ENCODE data around the gene AADAC. TPM values are rescaled to one million over a fixed set of nuclear protein-coding genes. Genes with fewer than 3 reads are reported as not detected.
"Not testable (repeated sequence)": the region's sequence is repeated elsewhere in the genome, so short reads cannot be mapped to it uniquely, and the experiment has no call there.

Gene AADAC
- total RNA-seq, 2 experiments from 2014 or later, result not detected

DNA sequence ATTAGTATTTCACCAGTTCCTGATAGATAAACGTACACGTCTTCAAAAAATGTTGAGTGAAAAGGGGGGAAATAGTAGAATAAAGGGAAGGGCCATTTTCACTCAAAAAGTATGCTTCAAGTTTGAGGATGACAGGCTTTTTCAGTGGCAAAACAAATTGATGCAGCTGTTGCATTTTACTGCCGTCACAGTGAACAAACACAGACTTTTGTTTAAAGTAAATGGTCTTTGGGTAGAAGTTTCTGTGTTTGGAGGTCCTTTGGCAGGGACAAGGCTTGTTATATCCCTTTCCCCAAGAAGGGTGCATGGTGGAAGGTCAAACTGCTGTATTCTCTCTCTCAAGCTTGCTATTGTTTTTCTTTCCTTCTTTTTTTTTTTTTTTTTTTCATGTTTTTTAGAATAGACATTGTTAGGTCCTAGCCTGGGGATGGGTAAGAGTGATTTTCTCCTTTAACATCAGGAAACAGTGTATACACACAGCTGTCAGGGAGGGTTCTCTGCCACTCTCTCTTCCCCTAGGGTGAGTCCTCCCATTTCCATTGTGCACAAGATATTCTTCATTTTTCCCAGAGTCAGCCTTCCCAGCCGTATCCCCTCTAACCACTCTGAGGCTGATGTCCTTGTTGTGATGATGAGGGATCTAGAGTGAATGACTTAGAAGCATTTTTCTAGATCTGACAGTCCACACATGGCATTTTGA is 52.9 kb downstream of the AADAC start:
- Mint-ChIP-seq H3K36me3 (ENCODE audit: low read depth) (no peaks in the 10 kb centered on the region), H3K27ac (no peak overlapping the region), H3K4me3 (no peak overlapping the region), H3K27me3 (ENCODE audit: low read depth) (no peaks in the 10 kb centered on the region), H3K9me3 (no peaks in the 10 kb centered on the region), H3K4me1 (ENCODE audit: low read depth) (peaks cover 6% of the 10 kb centered on the region)
- CTCF ChIA-PET, result no interaction called here
- DNase-seq, result no peak
- intact Hi-C loops (cut with micrococcal nuclease), result no loop called here

DNA sequence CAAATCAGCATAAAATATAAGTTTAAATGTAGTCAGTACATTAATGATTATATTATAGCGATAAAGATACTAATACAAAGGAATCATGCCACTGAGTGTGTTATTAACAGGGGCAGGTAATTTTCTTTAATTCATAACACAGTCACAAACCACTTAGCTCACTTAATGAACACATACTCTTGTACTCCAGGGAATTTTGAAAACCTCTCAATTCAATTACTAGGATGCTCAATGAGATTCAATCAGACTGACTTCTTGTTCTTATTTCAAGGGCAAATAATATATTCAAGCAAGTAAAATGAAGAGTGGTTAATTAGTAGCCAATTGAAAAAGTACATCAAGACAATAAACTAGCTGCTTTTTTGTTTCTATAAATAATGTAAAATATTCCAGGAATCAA is 53.8 kb downstream of the AADAC start:
- no peaks in the 10 kb centered on the region for H3K36me3 Mint-ChIP-seq (ENCODE audit: low read depth)
- DNase-seq, result no peak
- CTCF ChIA-PET, result no interaction called here

DNA sequence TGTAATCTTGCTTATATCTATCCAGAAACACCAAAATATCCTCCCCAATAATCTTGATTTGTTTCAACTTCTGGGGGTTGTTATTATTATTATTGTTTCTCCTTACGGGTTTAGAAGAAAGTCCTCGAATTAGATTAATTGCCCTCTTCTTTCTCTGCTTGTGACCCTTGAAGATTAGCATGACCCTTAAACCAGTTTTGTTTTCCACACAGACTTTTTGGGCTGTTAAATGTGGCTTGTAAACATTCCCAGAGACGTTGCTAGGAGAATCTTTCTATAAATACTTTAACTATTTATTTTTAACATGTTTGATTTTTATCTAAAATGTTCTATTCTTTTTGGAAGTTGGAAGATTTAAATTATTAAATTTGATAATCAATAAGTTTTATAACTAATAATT is 55.3 kb downstream of the AADAC start:
- no peaks in the 10 kb centered on the region for H3K36me3 Mint-ChIP-seq (ENCODE audit: low read depth)
- H3K9me3 Mint-ChIP-seq, result no peaks in the 10 kb centered on the region
- no peak for DNase-seq
- no peaks in the 10 kb centered on the region for H3K27me3 Mint-ChIP-seq (ENCODE audit: low read depth)
- no peak overlapping the region for H3K27ac Mint-ChIP-seq
- no peak overlapping the region for H3K4me3 Mint-ChIP-seq
- CTCF ChIA-PET, result interaction anchor here (0.7 kb wide), 1 partner anchor 179 kb away, joined by 3 read pairs; no protein-coding TSS in a partner anchor
- intact Hi-C loops (cut with micrococcal nuclease), result no loop called here
- peaks cover 9% of the 10 kb centered on the region for H3K4me1 Mint-ChIP-seq (ENCODE audit: low read depth)

More for the DNA sequence above, 53.8 kb downstream of the AADAC start:
- H3K4me1 Mint-ChIP-seq (ENCODE audit: low read depth), result peaks cover 9% of the 10 kb centered on the region
- H3K27ac Mint-ChIP-seq, result no peak overlapping the region
- H3K27me3 Mint-ChIP-seq (ENCODE audit: low read depth), result no peaks in the 10 kb centered on the region
- no peaks in the 10 kb centered on the region for H3K9me3 Mint-ChIP-seq
- H3K4me3 Mint-ChIP-seq, result no peak overlapping the region
- intact Hi-C loops (cut with micrococcal nuclease), result no loop called here

DNA sequence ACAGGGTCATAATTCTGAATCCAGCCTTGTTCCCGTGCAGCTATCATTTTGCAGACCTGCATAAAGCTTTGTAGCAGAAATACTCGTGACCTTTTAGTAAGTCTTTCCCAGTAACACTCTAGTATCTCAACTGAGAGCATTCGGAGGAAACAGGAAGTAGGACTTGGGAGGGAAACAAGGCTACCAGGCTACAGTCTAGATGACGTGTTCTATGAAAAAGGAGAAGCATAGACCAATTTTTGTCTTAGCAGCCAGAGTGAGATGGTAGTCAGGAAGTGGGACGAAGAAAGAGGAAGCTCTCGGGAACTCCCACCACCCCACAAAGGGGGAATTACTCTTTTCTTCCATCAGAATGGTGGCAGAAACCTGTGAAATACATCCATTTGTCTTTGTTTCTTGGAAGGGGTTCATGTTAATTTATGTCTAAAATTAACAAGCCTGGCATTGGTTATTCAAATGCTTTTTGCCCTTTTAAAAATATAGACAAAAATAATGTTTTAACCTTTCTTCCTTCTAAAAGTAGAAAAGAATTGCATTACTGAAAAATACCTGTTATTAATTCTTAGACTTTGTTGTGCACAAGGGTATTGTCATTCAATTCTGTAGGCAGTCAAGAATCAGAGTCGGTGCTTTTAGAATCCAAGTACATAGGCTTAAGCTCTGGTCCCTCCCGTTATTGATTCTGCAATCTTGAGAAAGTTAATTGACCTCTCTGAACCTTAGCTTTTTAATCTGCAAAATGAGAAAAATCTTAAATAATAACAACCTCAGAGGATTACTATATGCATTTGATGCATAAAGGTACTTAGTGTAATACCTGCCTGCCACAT is 57.9 kb downstream of the AADAC start:
- H3K27ac Mint-ChIP-seq, result no peak overlapping the region
- H3K27me3 Mint-ChIP-seq (ENCODE audit: low read depth), result no peaks in the 10 kb centered on the region
- no peaks in the 10 kb centered on the region for H3K9me3 Mint-ChIP-seq
- CTCF ChIA-PET, result no interaction called here
- H3K4me3 Mint-ChIP-seq, result no peak overlapping the region
- no peaks in the 10 kb centered on the region for H3K36me3 Mint-ChIP-seq (ENCODE audit: low read depth)
- intact Hi-C loops (cut with micrococcal nuclease), result no loop called here
- no peak for DNase-seq
- peaks cover 9% of the 10 kb centered on the region for H3K4me1 Mint-ChIP-seq (ENCODE audit: low read depth)

DNA sequence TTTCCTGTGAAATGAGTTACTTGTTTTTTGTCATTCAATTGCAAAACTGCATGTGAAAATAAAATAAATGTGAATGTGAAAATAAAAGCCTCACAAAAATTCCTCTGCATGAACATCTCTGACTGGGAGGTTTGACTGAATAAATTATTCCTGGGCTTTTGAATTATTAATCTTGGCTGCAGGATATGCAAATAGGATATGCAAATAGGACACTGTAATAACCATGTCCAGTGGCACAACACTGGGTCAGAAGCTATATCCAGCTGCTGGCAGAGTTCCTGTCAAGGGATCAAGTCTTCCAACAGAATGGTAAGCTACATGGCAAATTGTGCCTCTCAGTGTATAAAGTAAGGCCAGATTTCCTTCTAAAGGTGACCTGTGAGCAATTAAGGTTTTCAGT is 59.5 kb downstream of the AADAC start, which contains the start of gene SUCNR1:
Gene SUCNR1, plus strand, starts transcription at position 246 of the 400 bp plus-strand sequence. CDS start 6,250 bp downstream, outside the sequence.
- DNase-seq, result no peak
- peaks cover 9% of the 10 kb centered on the region for H3K4me1 Mint-ChIP-seq (ENCODE audit: low read depth)
- no peaks in the 10 kb centered on the region for H3K9me3 Mint-ChIP-seq
- no peaks in the 10 kb centered on the region for H3K36me3 Mint-ChIP-seq (ENCODE audit: low read depth)
- CTCF ChIA-PET, result no interaction called here
- no peak within 1 kb of the TSS for H3K27ac Mint-ChIP-seq
- H3K27me3 Mint-ChIP-seq (ENCODE audit: low read depth), result no peaks in the 10 kb centered on the region
- intact Hi-C loops (cut with micrococcal nuclease), result no loop called here
- H3K4me3 Mint-ChIP-seq, result no peak within 1 kb of the TSS

DNA sequence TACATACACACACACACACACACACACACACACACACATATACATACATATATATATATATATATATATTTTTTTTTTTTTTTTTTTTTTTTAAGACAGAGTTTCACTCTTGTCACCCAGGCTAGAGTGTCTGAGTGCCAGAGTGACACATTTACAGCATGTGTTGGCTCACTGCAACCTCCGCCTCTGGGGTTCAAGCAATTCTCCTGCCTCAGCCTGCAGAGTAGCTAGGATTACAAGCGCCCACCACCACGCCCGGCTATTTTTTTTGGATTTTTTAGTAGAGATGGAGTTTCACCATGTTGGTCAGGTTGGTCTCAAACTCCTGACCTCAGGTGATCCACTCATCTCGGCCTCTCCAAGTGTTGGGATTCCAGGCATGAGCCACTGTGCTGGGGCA is 60.2 kb downstream of the AADAC start:
- H3K4me1 Mint-ChIP-seq (ENCODE audit: low read depth); CTCF ChIA-PET; intact Hi-C loops (cut with micrococcal nuclease); H3K27ac Mint-ChIP-seq; H3K9me3 Mint-ChIP-seq; H3K27me3 Mint-ChIP-seq (ENCODE audit: low read depth); H3K36me3 Mint-ChIP-seq (ENCODE audit: low read depth); H3K4me3 Mint-ChIP-seq; DNase-seq: not testable (repeated sequence)

DNA sequence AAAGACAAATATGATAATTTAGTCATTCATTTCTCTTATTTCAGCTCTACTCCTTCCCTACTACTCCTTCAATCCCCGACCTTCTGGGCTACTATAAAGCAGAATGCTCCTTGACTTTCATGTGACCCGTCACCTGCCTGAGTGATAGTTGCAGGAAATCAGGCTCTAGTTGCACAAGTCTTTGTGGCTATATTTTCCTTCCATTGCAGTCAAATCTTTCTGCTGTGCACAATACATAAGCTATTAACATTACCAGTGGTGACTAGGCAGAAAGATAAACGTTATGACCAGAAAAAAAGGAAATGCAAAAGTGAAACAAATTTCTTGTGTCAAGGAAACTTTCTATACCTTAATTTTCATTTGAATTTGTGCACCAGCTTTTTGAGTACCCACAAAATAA is 61.8 kb downstream of the AADAC start:
- H3K27me3 Mint-ChIP-seq (ENCODE audit: low read depth), result no peaks in the 10 kb centered on the region
- no peaks in the 10 kb centered on the region for H3K9me3 Mint-ChIP-seq
- CTCF ChIA-PET, result no interaction called here
- no peak overlapping the region for H3K4me3 Mint-ChIP-seq
- intact Hi-C loops (cut with micrococcal nuclease), result no loop called here
- no peak overlapping the region for H3K27ac Mint-ChIP-seq
- no peak for DNase-seq
- no peaks in the 10 kb centered on the region for H3K36me3 Mint-ChIP-seq (ENCODE audit: low read depth)
- H3K4me1 Mint-ChIP-seq (ENCODE audit: low read depth), result peaks cover 16% of the 10 kb centered on the region

DNA sequence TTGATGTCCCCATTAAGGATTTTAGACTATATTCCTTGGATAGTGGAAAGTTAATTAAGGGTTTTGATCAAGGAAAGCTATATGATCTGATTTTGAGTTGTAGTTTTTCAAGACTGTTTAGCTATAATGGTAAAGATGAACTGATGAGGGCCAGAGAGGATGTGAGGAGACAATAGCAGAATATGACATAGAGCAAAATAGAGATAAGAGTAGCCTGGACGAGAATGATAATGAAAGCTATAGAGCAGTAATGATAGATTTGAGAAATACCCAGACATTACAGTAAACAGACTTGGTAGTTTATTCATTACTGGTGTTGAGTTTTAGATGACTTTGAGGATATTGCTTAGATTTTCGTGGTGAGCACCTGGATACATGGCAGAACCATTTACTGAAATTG is 63.4 kb downstream of the AADAC start:
- intact Hi-C loops (cut with micrococcal nuclease), result no loop called here
- Mint-ChIP-seq H3K9me3 (no peaks in the 10 kb centered on the region), H3K4me1 (ENCODE audit: low read depth) (peaks cover 8% of the 10 kb centered on the region), H3K27me3 (ENCODE audit: low read depth) (no peaks in the 10 kb centered on the region), H3K27ac (no peak overlapping the region), H3K4me3 (no peak overlapping the region), H3K36me3 (ENCODE audit: low read depth) (no peaks in the 10 kb centered on the region)
- CTCF ChIA-PET, result no interaction called here
- DNase-seq, result no peak

Other genes starting within 250 kb of the AADAC start
- gene AADACL2, start 80.2 kb upstream of the AADAC start, total RNA-seq, result not detected
- gene SUCNR1, start 59.5 kb downstream of the AADAC start, total RNA-seq, result not detected

Measured in activated naive CD4-positive, alpha-beta T cell treated with anti-CD3 and anti-CD28 coated beads for 36 hours (primary cell).